Measurements from ENCODE around the gene SPN.
A peak's percentile ranks its signal among the peaks of the same experiment; 100 is the strongest.

SPN gene

DNA sequence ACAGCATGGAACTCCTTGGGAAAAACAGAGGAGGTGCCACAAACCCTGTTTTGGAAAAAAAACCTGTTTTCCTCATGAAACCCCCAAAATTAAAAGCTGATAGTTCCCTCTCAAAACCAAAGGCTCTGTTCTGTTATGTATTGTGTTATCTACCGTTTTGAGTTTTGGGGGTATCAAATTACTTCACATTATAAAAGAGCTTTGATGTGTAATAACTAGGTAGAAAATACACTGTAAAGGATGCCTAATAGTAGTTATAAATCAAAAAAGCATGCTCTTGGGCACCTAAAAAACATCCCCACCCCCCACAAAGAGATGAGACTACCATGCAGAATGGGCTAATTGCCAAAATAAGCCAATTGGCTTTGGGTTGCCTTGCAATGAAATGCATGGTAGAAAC lies 51.9 kb downstream of the SPN start:
- H2AFZ ChIP-seq (ENCODE audit: low read length): no peak overlapping the region

GRCh38 chr16:29717113-29717512 lies 54.1 kb downstream of the SPN start:
- no peaks in the 10 kb centered on the region for H3K9me3 ChIP-seq (ENCODE audit: low read length)
- no peak overlapping the region for H2AFZ ChIP-seq (ENCODE audit: low read length)
- H3K9me2 ChIP-seq (ENCODE audit: low read depth, low read length): no peaks in the 10 kb centered on the region
- H3F3A ChIP-seq (ENCODE audit: insufficient read depth, low read length): no peaks in the 10 kb centered on the region
- no peak overlapping the region for H3K27ac ChIP-seq (ENCODE audit: low read depth, low read length, poor library complexity, severe bottlenecking)
- H3K27me3 ChIP-seq (ENCODE audit: insufficient read depth, low read length): no peaks in the 10 kb centered on the region
- H3K36me3 ChIP-seq (ENCODE audit: insufficient read depth, low read length): no peaks in the 10 kb centered on the region
- H3K4me2 ChIP-seq (ENCODE audit: low read length): no peak overlapping the region
- H3K79me2 ChIP-seq (ENCODE audit: insufficient read depth, low read length): no peaks in the 10 kb centered on the region
- no peak overlapping the region for H3K4me3 ChIP-seq (ENCODE audit: low read depth, low read length, poor library complexity, severe bottlenecking)
- H4K20me1 ChIP-seq (ENCODE audit: insufficient read depth, low read length): no peaks in the 10 kb centered on the region
- H3K4me1 ChIP-seq (ENCODE audit: insufficient read depth, low read length, severe bottlenecking): peaks cover 25% of the 10 kb centered on the region
- no peak overlapping the region for H3K9ac ChIP-seq (ENCODE audit: low read length)
- no peak for TF ChIP-seq EZH2 (IDR thresholded peaks at IDR 0.05; ENCODE audit: borderline replicate concordance, low read length)
- TF ChIP-seq CTCF (IDR thresholded peaks at IDR 0.05; ENCODE audit: low read length): no peak

More for the DNA sequence above, 51.9 kb downstream of the SPN start:
- Histone ChIP-seq H3K36me3 (ENCODE audit: insufficient read depth, low read length) (no peaks in the 10 kb centered on the region), H3K27ac (ENCODE audit: low read depth, low read length, poor library complexity, severe bottlenecking) (peak overlapping the region; percentile 30), H3K9me3 (ENCODE audit: low read length) (no peaks in the 10 kb centered on the region), H3K4me2 (ENCODE audit: low read length) (no peak overlapping the region), H3K79me2 (ENCODE audit: insufficient read depth, low read length) (no peaks in the 10 kb centered on the region), H4K20me1 (ENCODE audit: insufficient read depth, low read length) (no peaks in the 10 kb centered on the region), H3K9ac (ENCODE audit: low read length) (no peak overlapping the region), H3F3A (ENCODE audit: insufficient read depth, low read length) (no peaks in the 10 kb centered on the region), H3K9me2 (ENCODE audit: low read depth, low read length) (no peaks in the 10 kb centered on the region), H3K4me1 (ENCODE audit: insufficient read depth, low read length, severe bottlenecking) (peaks cover 30% of the 10 kb centered on the region), H3K27me3 (ENCODE audit: insufficient read depth, low read length) (no peaks in the 10 kb centered on the region), H3K4me3 (ENCODE audit: low read depth, low read length, poor library complexity, severe bottlenecking) (no peak overlapping the region)
- no peak for TF ChIP-seq CTCF (IDR thresholded peaks at IDR 0.05; ENCODE audit: low read length)
- TF ChIP-seq EZH2 (IDR thresholded peaks at IDR 0.05; ENCODE audit: borderline replicate concordance, low read length): no peak

DNA sequence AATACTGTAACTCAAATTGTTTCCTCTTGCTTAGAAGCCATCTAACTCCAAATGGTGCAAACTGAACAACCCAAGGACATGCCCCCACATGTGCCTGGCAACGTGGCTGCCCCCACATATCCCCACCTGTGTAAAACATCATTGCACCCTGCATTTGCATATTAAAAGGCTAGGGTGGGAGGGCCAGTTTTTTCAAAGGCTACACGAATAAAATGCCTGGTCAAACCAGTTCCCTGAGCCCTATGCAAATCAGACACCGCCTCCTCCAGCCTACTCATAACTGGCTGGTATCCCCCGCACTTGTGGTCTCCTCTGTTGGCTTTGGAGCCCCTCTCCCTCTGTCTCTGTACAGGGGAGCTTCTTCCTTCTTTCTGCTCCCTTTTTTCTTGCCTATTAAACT lies 56.0 kb downstream of the SPN start:
- TF ChIP-seq EZH2 (IDR thresholded peaks at IDR 0.05; ENCODE audit: borderline replicate concordance, low read length) (no peak), CTCF (IDR thresholded peaks at IDR 0.05; ENCODE audit: low read length) (no peak)
- H3K9ac ChIP-seq (ENCODE audit: low read length): no peak overlapping the region
- no peak overlapping the region for H2AFZ ChIP-seq (ENCODE audit: low read length)
- no peaks in the 10 kb centered on the region for H3K79me2 ChIP-seq (ENCODE audit: insufficient read depth, low read length)
- H3K9me2 ChIP-seq (ENCODE audit: low read depth, low read length): no peaks in the 10 kb centered on the region
- H3K36me3 ChIP-seq (ENCODE audit: insufficient read depth, low read length): no peaks in the 10 kb centered on the region
- H3K9me3 ChIP-seq (ENCODE audit: low read length): no peaks in the 10 kb centered on the region
- peaks cover 25% of the 10 kb centered on the region for H3K4me1 ChIP-seq (ENCODE audit: insufficient read depth, low read length, severe bottlenecking)
- H3F3A ChIP-seq (ENCODE audit: insufficient read depth, low read length): no peaks in the 10 kb centered on the region
- peak overlapping the region; percentile 50 for H3K27ac ChIP-seq (ENCODE audit: low read depth, low read length, poor library complexity, severe bottlenecking)
- no peaks in the 10 kb centered on the region for H3K27me3 ChIP-seq (ENCODE audit: insufficient read depth, low read length)
- no peaks in the 10 kb centered on the region for H4K20me1 ChIP-seq (ENCODE audit: insufficient read depth, low read length)
- H3K4me2 ChIP-seq (ENCODE audit: low read length): no peak overlapping the region
- no peak overlapping the region for H3K4me3 ChIP-seq (ENCODE audit: low read depth, low read length, poor library complexity, severe bottlenecking)

Measured in OCI-LY1 (cell line).